Neural crest cell (in vitro differentiated cells): ENCODE results near the gene GPR65. TPM values are rescaled to one million over a fixed set of nuclear protein-coding genes. Genes with fewer than 3 reads are reported as not detected.

Experiments used
- DNase-seq: peaks from one replicate; pipeline ENCODE4 v3.0.0; 2021; ENCODE audit warnings: low read depth, mixed read lengths, low spot score
- H3K27ac Mint-ChIP-seq: one replicate; pipeline ENCODE4 v1.8.0; 2021; ENCODE audit warnings: mild to moderate bottlenecking, mixed read lengths; ENCODE audit not compliant: unreplicated experiment
- H3K27me3 Mint-ChIP-seq: 2 replicates; pipeline ENCODE4 v1.8.0; 2021; ENCODE audit warnings: low read depth, mild to moderate bottlenecking, mixed read lengths
- H3K36me3 Mint-ChIP-seq: 2 replicates; pipeline ENCODE4 v1.8.0; 2021; ENCODE audit warnings: low read depth, mild to moderate bottlenecking, mixed read lengths
- H3K4me1 Mint-ChIP-seq: 2 replicates; pipeline ENCODE4 v1.8.0; 2021; ENCODE audit warnings: mixed read lengths
- H3K4me3 Mint-ChIP-seq: one replicate; pipeline ENCODE4 v1.8.0; 2021; ENCODE audit warnings: mild to moderate bottlenecking, mixed read lengths
- H3K9me3 Mint-ChIP-seq: 2 replicates; pipeline ENCODE4 v1.8.0; 2021; ENCODE audit warnings: mixed read lengths
- CTCF ChIP-seq: fragments of 200-600 bp; sonication (generic); conservative IDR thresholded peaks from 2 replicates; pipeline ENCODE4 v1.5.0; 2021; ENCODE audit warnings: antibody characterized with exemption, mild to moderate bottlenecking
- total RNA-seq: library from RNA; stranded (reverse); gene quantifications from 2 replicates; pipeline ENCODE4 v1.2.1, GENCODE V29; 2021

The GPR65 gene
- total RNA-seq, 1 donor from 2014 or later, result not detected

- Mint-ChIP-seq H3K36me3 (peaks cover 7% of the 10 kb centered on the region), H3K27me3 (no peaks in the 10 kb centered on the region), H3K4me3 (no peak overlapping the region), H3K27ac (no peak overlapping the region), H3K9me3 (peaks cover 3% of the 10 kb centered on the region), H3K4me1 (no peaks in the 10 kb centered on the region)
- TF ChIP-seq CTCF, result no peak
- DNase-seq, result no peak
Observed at GRCh38 chr14:87967496-87967895, 37.4 kb upstream of the GPR65 start.

- no peak for DNase-seq
- no peak for TF ChIP-seq CTCF
- Mint-ChIP-seq H3K27me3 (no peaks in the 10 kb centered on the region), H3K9me3 (no peaks in the 10 kb centered on the region), H3K36me3 (peaks cover 4% of the 10 kb centered on the region), H3K4me3 (no peak overlapping the region), H3K27ac (no peak overlapping the region), H3K4me1 (no peaks in the 10 kb centered on the region)
Observed at GRCh38 chr14:87971010-87971409, 33.9 kb upstream of the GPR65 start.

- no peak for DNase-seq
- Mint-ChIP-seq H3K27ac (no peak overlapping the region), H3K4me3 (no peak overlapping the region), H3K36me3 (peaks cover 11% of the 10 kb centered on the region), H3K4me1 (no peaks in the 10 kb centered on the region), H3K27me3 (no peaks in the 10 kb centered on the region), H3K9me3 (peaks cover 3% of the 10 kb centered on the region)
- TF ChIP-seq CTCF, result no peak
Observed at GRCh38 chr14:87975636-87976035, 29.3 kb upstream of the GPR65 start.

- TF ChIP-seq CTCF, result no peak
- no peak for DNase-seq
- Mint-ChIP-seq H3K27ac (no peak overlapping the region), H3K4me1 (no peaks in the 10 kb centered on the region), H3K36me3 (peaks cover 14% of the 10 kb centered on the region), H3K4me3 (no peak overlapping the region), H3K27me3 (no peaks in the 10 kb centered on the region), H3K9me3 (peaks cover 3% of the 10 kb centered on the region)
Observed at GRCh38 chr14:87979689-87980088, 25.2 kb upstream of the GPR65 start.

GRCh38 chr14:87989221-87989955 is 15.5 kb upstream of the GPR65 start:
- H3K9me3 Mint-ChIP-seq, result no peaks in the 10 kb centered on the region
- TF ChIP-seq CTCF, result no peak
- peaks cover 18% of the 10 kb centered on the region for H3K4me1 Mint-ChIP-seq
- no peak for DNase-seq
- no peaks in the 10 kb centered on the region for H3K27me3 Mint-ChIP-seq
- peak overlapping the region; percentile 11 for H3K4me3 Mint-ChIP-seq
- H3K36me3 Mint-ChIP-seq, result no peaks in the 10 kb centered on the region
- H3K27ac Mint-ChIP-seq, result no peak overlapping the region
